Cerebellar cortex (tissue), 1 donor: ENCODE results near the gene EN1.

ENCODE experiments used
- DNase-seq: peaks from one replicate; pipeline ENCODE4 v3.0.0-alpha.2; 2015; ENCODE audit warnings: low spot score

The EN1 gene

GRCh38 chr2:118842661-118843482 is 4.6 kb downstream of the EN1 start:
- DNase-seq, result no peak

GRCh38 chr2:118841828-118842461 is 5.5 kb downstream of the EN1 start:
- no peak for DNase-seq

GRCh38 chr2:118841450-118841827 is 6.0 kb downstream of the EN1 start:
- no peak for DNase-seq

- DNase-seq, result no peak
These were observed 8.6 kb downstream of the EN1 start for GRCh38 chr2:118838741-118839455.

GRCh38 chr2:118837621-118838020 is 9.8 kb downstream of the EN1 start:
- no peak for DNase-seq

GRCh38 chr2:118837067-118837466 is 10.4 kb downstream of the EN1 start:
- no peak for DNase-seq

- no peak for DNase-seq
These were observed 11.0 kb downstream of the EN1 start for GRCh38 chr2:118836411-118836930.

GRCh38 chr2:118835746-118836410 is 11.6 kb downstream of the EN1 start:
- no peak for DNase-seq

GRCh38 chr2:118834901-118835745 is 12.3 kb downstream of the EN1 start:
- DNase-seq, result no peak

GRCh38 chr2:118834440-118834810 is 13.0 kb downstream of the EN1 start:
- no peak for DNase-seq

GRCh38 chr2:118833716-118834439 is 13.6 kb downstream of the EN1 start:
- DNase-seq, result no peak

GRCh38 chr2:118832791-118833715 is 14.4 kb downstream of the EN1 start:
- DNase-seq, result no peak

- no peak for DNase-seq
These were observed 15.2 kb downstream of the EN1 start for GRCh38 chr2:118832071-118832790.

GRCh38 chr2:118830881-118831280 is 16.6 kb downstream of the EN1 start:
- DNase-seq, result no peak

GRCh38 chr2:118830118-118830517 is 17.3 kb downstream of the EN1 start:
- DNase-seq, result no peak

- DNase-seq, result no peak
These were observed 21.4 kb downstream of the EN1 start for GRCh38 chr2:118826093-118826492.

GRCh38 chr2:118823633-118824032 is 23.8 kb downstream of the EN1 start:
- DNase-seq, result no peak

GRCh38 chr2:118822572-118822971 is 24.9 kb downstream of the EN1 start:
- DNase-seq, result no peak

GRCh38 chr2:118822015-118822414 is 25.4 kb downstream of the EN1 start:
- DNase-seq, result no peak
